ENCODE data around the gene TRPM1.

Gene TRPM1

GRCh38 chr15:31136016-31136415 is 34.5 kb upstream of the TRPM1 start:
- Histone ChIP-seq H3K27me3 (replicated peaks; ENCODE audit: control insufficient read depth, insufficient read depth, low read length) (no peaks in the 10 kb centered on the region), H3K36me3 (ENCODE audit: control insufficient read depth, insufficient read depth, low read length) (no peaks in the 10 kb centered on the region), H3K4me3 (replicated peaks; ENCODE audit: low read depth, low read length) (no peak overlapping the region)
- no peak for TF ChIP-seq CTCF (IDR thresholded peaks at IDR 0.05; ENCODE audit: insufficient read depth, low read length, poor library complexity, severe bottlenecking)
- DNase-seq (ENCODE audit: extremely low read depth, insufficient read length): no peak

- no peak overlapping the region for H3K4me3 ChIP-seq (replicated peaks; ENCODE audit: low read depth, low read length)
- no peak for TF ChIP-seq CTCF (IDR thresholded peaks at IDR 0.05; ENCODE audit: insufficient read depth, low read length, poor library complexity, severe bottlenecking)
- H3K36me3 ChIP-seq (ENCODE audit: control insufficient read depth, insufficient read depth, low read length): no peaks in the 10 kb centered on the region
- DNase-seq (ENCODE audit: extremely low read depth, insufficient read length): no peak
- H3K27me3 ChIP-seq (replicated peaks; ENCODE audit: control insufficient read depth, insufficient read depth, low read length): no peaks in the 10 kb centered on the region
Measured at GRCh38 chr15:31135523-31135922, 34.0 kb upstream of the TRPM1 start.

GRCh38 chr15:31133890-31134289 is 32.4 kb upstream of the TRPM1 start:
- Histone ChIP-seq H3K4me3 (replicated peaks; ENCODE audit: low read depth, low read length) (no peak overlapping the region), H3K36me3 (ENCODE audit: control insufficient read depth, insufficient read depth, low read length) (no peaks in the 10 kb centered on the region), H3K27me3 (replicated peaks; ENCODE audit: control insufficient read depth, insufficient read depth, low read length) (no peaks in the 10 kb centered on the region)
- TF ChIP-seq CTCF (IDR thresholded peaks at IDR 0.05; ENCODE audit: insufficient read depth, low read length, poor library complexity, severe bottlenecking): no peak
- DNase-seq (ENCODE audit: extremely low read depth, insufficient read length): no peak

GRCh38 chr15:31131853-31132375 is 30.4 kb upstream of the TRPM1 start:
- Histone ChIP-seq H3K27me3 (replicated peaks; ENCODE audit: control insufficient read depth, insufficient read depth, low read length) (no peaks in the 10 kb centered on the region), H3K36me3 (ENCODE audit: control insufficient read depth, insufficient read depth, low read length) (no peaks in the 10 kb centered on the region), H3K4me3 (replicated peaks; ENCODE audit: low read depth, low read length) (no peak overlapping the region)
- no peak for DNase-seq (ENCODE audit: extremely low read depth, insufficient read length)
- TF ChIP-seq CTCF (IDR thresholded peaks at IDR 0.05; ENCODE audit: insufficient read depth, low read length, poor library complexity, severe bottlenecking): no peak

GRCh38 chr15:31130576-31131237 is 29.2 kb upstream of the TRPM1 start:
- Histone ChIP-seq H3K36me3 (ENCODE audit: control insufficient read depth, insufficient read depth, low read length) (no peaks in the 10 kb centered on the region), H3K27me3 (replicated peaks; ENCODE audit: control insufficient read depth, insufficient read depth, low read length) (no peaks in the 10 kb centered on the region), H3K4me3 (replicated peaks; ENCODE audit: low read depth, low read length) (no peak overlapping the region)
- DNase-seq (ENCODE audit: extremely low read depth, insufficient read length): no peak
- no peak for TF ChIP-seq CTCF (IDR thresholded peaks at IDR 0.05; ENCODE audit: insufficient read depth, low read length, poor library complexity, severe bottlenecking)
